B cell (primary cell): ENCODE measurements around the gene SFXN2. TPM values are rescaled to one million over a fixed set of nuclear protein-coding genes. Genes with fewer than 3 reads are reported as not detected.

Experiments
- ATAC-seq: fragments of 200-7000 bp; cut with Tn5 transposase; one replicate; pipeline ENCODE4 v1.10.0; 2021; ENCODE audit warnings: low read depth, mild to moderate bottlenecking, moderate number of reproducible peaks, moderate library complexity
- CTCF ChIA-PET: fragments of 350-600 bp; sonication (Branson Sonifier 250); formaldehyde crosslinking; loops from one replicate; lab custom pipeline; 2021; ENCODE audit warnings: antibody characterized with exemption, inconsistent platforms; lab: Charles Lee
- POLR2A ChIA-PET: fragments of 350-600 bp; sonication (Branson Sonifier 250); formaldehyde crosslinking; loops from one replicate; lab custom pipeline; 2021; ENCODE audit warnings: antibody characterized with exemption; lab: Charles Lee
- DNase-seq: peaks from one replicate; pipeline ENCODE4 v3.0.0; 2013
- H2AFZ ChIP-seq: 2 replicates; pipeline ENCODE4 v1.6.1; 2012; ENCODE audit warnings: mild to moderate bottlenecking, low read depth, low read length; ENCODE audit not compliant: insufficient read depth, poor library complexity, severe bottlenecking
- H3K27ac ChIP-seq, 2 donors: 1 replicate in 1 of 2; 2 replicates in 1 of 2; pipeline ENCODE4 v1.5.1; 2012 to 2013; ENCODE audit warnings: low read length in 2 of 2, mild to moderate bottlenecking in 2 of 2, moderate library complexity in 1 of 2
- H3K27me3 ChIP-seq, 4 experiments: fragments of 200-600 bp in 1 of 4; sonication (generic) in 1 of 4; replicated peaks in 1 of 4; 1 replicate in 2 of 4; 2 replicates in 2 of 4; pipeline versions ENCODE4 v1.6.1 to v1.7.0; 2013 to 2016; ENCODE audit warnings: low read length in 3 of 4, mild to moderate bottlenecking in 2 of 4, mixed read lengths in 1 of 4, moderate library complexity in 1 of 4; ENCODE audit not compliant: insufficient read depth in 4 of 4, control insufficient read depth in 3 of 4; ENCODE audit errors: control extremely low read depth in 1 of 4
- H3K36me3 ChIP-seq, 2 experiments: replicated peaks in 1 of 2; 1 replicate in 1 of 2; 2 replicates in 1 of 2; pipeline versions ENCODE4 v1.6.1 to v1.7.1; 2013; ENCODE audit warnings: low read length in 1 of 2; ENCODE audit not compliant: insufficient read depth in 2 of 2, control insufficient read depth in 1 of 2; ENCODE audit errors: control extremely low read depth in 1 of 2, extremely low read depth in 1 of 2
- H3K4me1 ChIP-seq, 2 donors: fragments of 200-600 bp in 1 of 2; sonication (generic) in 1 of 2; 1 replicate in 1 of 2; 2 replicates in 1 of 2; pipeline versions ENCODE4 v1.5.1 to v1.6.1; 2013 to 2017; ENCODE audit warnings: low read length in 2 of 2; ENCODE audit not compliant: control insufficient read depth in 2 of 2, insufficient read depth in 2 of 2
- H3K4me2 ChIP-seq: replicated peaks from 2 replicates; pipeline ENCODE3; 2012; ENCODE audit warnings: mild to moderate bottlenecking, low read depth, low read length; ENCODE audit not compliant: poor library complexity, severe bottlenecking
- H3K4me3 ChIP-seq, 5 experiments: fragments of 200-600 bp in 1 of 5; sonication (generic) in 1 of 5; 1 replicate in 3 of 5; 2 replicates in 2 of 5; pipeline versions ENCODE4 v1.5.1 to v1.7.0; 2011 to 2016; ENCODE audit warnings: low read length in 4 of 5, mild to moderate bottlenecking in 4 of 5, low read depth in 2 of 5, control low read depth in 1 of 5, moderate library complexity in 1 of 5; ENCODE audit not compliant: insufficient read depth in 1 of 5; ENCODE audit errors: control extremely low read depth in 1 of 5, extremely low read depth in 1 of 5
- H3K79me2 ChIP-seq: fragments of 200-600 bp; sonication (generic); one replicate; pipeline ENCODE4 v1.6.0; 2016; ENCODE audit warnings: low read length; ENCODE audit not compliant: control insufficient read depth, insufficient read depth
- H3K9ac ChIP-seq: fragments of 200-600 bp; sonication (generic); 2 replicates; pipeline ENCODE4 v1.6.1; 2017; ENCODE audit warnings: mild to moderate bottlenecking, low read length, moderate library complexity
- H3K9me3 ChIP-seq, 3 donors: one replicate each; pipeline versions ENCODE4 v1.6.1 to v1.7.1; 2013; ENCODE audit warnings: low read length in 2 of 3; ENCODE audit not compliant: control insufficient read depth in 2 of 3, insufficient read depth in 1 of 3; ENCODE audit errors: control extremely low read depth in 1 of 3
- H4K20me1 ChIP-seq: 2 replicates; pipeline ENCODE4 v1.6.0; 2012; ENCODE audit warnings: mild to moderate bottlenecking, low read length; ENCODE audit not compliant: insufficient read depth, control insufficient read depth, poor library complexity, severe bottlenecking
- H3K27ac Mint-ChIP-seq: one replicate; pipeline ENCODE4 v1.8.0; 2021; ENCODE audit warnings: mixed read lengths
- H3K27me3 Mint-ChIP-seq: one replicate; pipeline ENCODE4 v1.8.0; 2021; ENCODE audit warnings: mixed read lengths
- H3K4me1 Mint-ChIP-seq: one replicate; pipeline ENCODE4 v1.8.0; 2021; ENCODE audit warnings: mixed read lengths
- H3K4me3 Mint-ChIP-seq: one replicate; pipeline ENCODE4 v1.8.0; 2021; ENCODE audit warnings: mixed read lengths
- H3K9me3 Mint-ChIP-seq: one replicate; pipeline ENCODE4 v1.8.0; 2022; ENCODE audit warnings: mixed read lengths; ENCODE audit not compliant: insufficient read depth
- EZH2 ChIP-seq: IDR thresholded peaks from 2 replicates; pipeline ENCODE4 v1.6.1; 2012; ENCODE audit warnings: borderline replicate concordance, low read depth, mild to moderate bottlenecking, moderate library complexity, low read length; ENCODE audit not compliant: insufficient read depth, poor library complexity, severe bottlenecking
- whole genome bisulfite sequencing: methylation state at CpG from one replicate; pipeline ENCODE4 v1.1.5; 2013; ENCODE audit warnings: missing lambda C conversion rate; ENCODE audit not compliant: insufficient coverage; 5-methylcytosine and 5-hydroxymethylcytosine counted together
- intact Hi-C: fragments of 100-400 bp; cut with micrococcal nuclease; formaldehyde crosslinking; loops from one replicate; pipeline ENCODE4 v1.10.0; 2022
- polyA plus RNA-seq: library from polyadenylated mRNA; depleted of rRNA; stranded (reverse); fragments of >200 nt; gene quantifications from 2 replicates; pipeline ENCODE4 v1.2.3, GENCODE V29; 2012
- total RNA-seq, 2 donors: library from RNA; stranded (reverse); fragments of 120-200 nt in 1 of 2; gene quantifications; 1 replicate in 1 of 2; 2 replicates in 1 of 2; pipeline versions ENCODE4 v1.2.3 to v1.2.4, GENCODE V29; 2013 to 2022
- TF ChIP-seq, protein P1 (sequence below): fragments of 200-600 bp; IDR thresholded peaks from one replicate; pipeline ENCODE4 v1.8.0; 2022; ENCODE audit warnings: antibody characterized with exemption, mild to moderate bottlenecking

SFXN2 gene
- total and polyA plus RNA-seq, 2 donors (not counting 1 experiment from before 2014, with no cell fraction given): 8.1 to 23.5 TPM

DNA sequence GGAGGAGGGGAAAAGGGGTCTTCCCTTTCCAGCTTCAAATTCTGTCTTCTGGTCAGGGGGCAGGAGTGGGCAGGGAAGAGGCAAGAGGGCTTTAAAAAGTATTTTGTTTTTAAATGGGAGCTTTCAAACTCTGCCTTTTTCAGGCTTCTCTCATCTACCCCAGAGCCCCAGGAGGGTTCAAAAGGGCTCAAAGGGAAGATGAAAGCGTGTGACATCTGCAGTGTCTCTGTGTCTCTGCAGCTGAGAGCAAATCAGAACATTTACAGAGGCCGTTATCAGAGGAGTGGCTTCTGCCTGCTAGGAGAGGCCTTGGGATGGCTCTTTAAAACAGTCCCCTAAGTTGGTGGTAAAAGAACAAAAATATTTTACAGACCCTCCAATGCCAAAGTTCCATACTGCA lies 39.9 kb upstream of the SFXN2 start:
- Mint-ChIP-seq H3K9me3 (no peaks in the 10 kb centered on the region), H3K4me3 (peak overlapping the region; percentile 44), H3K4me1 (peaks cover 42% of the 10 kb centered on the region), H3K27ac (peak overlapping the region; percentile 68), H3K27me3 (no peaks in the 10 kb centered on the region)
- intact Hi-C loops: no loop called here
- Histone ChIP-seq H3K36me3 (no peaks in the 10 kb centered on the region), H2AFZ (no peak overlapping the region), H3K27ac (no peak overlapping the region), H3K27me3 (no peaks in the 10 kb centered on the region), H3K9me3 (no peaks in the 10 kb centered on the region), H4K20me1 (no peaks in the 10 kb centered on the region), H3K4me1 (peaks cover 31 to 34% of the 10 kb centered on the region in 2 donors), H3K9ac (peak overlapping the region; percentile 35), H3K4me2 (peak overlapping the region; percentile 60), H3K79me2 (no peaks in the 10 kb centered on the region), H3K4me3 (peak overlapping the region in 1 of 5 experiments; percentile 4)
- DNase-seq (no peak), ATAC-seq (no peak)
- CTCF ChIA-PET: interaction anchor here (1.0 to 7.3 kb wide), 4 partner anchors 16 to 39 kb away, joined by 4 to 50 read pairs (median 8); partner anchors contain the start of gene TRIM8
- TF ChIP-seq, protein P1, sequence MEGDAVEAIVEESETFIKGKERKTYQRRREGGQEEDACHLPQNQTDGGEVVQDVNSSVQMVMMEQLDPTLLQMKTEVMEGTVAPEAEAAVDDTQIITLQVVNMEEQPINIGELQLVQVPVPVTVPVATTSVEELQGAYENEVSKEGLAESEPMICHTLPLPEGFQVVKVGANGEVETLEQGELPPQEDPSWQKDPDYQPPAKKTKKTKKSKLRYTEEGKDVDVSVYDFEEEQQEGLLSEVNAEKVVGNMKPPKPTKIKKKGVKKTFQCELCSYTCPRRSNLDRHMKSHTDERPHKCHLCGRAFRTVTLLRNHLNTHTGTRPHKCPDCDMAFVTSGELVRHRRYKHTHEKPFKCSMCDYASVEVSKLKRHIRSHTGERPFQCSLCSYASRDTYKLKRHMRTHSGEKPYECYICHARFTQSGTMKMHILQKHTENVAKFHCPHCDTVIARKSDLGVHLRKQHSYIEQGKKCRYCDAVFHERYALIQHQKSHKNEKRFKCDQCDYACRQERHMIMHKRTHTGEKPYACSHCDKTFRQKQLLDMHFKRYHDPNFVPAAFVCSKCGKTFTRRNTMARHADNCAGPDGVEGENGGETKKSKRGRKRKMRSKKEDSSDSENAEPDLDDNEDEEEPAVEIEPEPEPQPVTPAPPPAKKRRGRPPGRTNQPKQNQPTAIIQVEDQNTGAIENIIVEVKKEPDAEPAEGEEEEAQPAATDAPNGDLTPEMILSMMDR: no peak
- no peak for TF ChIP-seq EZH2
- POLR2A ChIA-PET: interaction anchor here (1.1 to 6.0 kb wide), 4 partner anchors 10 to 32 kb away, joined by 3 to 49 read pairs (median 7); partner anchors contain the start of gene TRIM8
- WGBS: 15% methylated on average over 2 of the region's 2 CpGs

DNA sequence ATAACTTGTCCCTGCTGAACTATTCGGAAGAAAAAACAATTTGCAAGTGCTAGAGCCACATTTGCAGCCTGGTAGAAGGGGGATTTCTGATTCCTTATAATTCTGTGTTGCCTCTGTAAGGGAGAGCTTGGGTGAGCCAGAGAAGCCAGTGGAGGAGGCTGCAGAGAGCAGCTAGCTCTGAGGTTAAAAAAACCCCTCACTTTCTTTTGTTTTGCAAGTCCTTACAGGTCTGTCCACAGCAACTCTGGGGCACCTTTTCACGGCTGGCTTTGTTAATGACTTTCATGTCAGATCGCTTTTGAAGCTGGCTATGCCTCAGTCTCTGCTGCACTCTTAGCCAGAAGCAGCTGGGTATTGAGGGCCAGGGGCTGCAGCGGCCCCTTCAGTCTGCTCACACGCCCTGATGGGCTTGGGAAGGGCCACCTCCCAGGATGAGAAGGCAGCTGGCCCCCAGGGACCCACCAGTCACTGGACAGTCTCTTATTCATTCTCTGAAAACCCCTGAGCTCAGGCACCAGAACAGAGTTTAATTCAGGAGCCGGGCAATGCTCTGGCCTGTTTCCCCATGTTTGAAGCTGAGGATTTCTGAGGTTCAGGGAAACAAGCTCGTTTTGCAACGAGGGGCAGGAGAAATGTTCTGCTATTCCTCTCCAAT lies 39.3 kb upstream of the SFXN2 start:
- no peak overlapping the region for H2AFZ ChIP-seq
- intact Hi-C loops: loop anchor here (5.0 kb wide), 1 partner anchor 37 kb away; the partner anchor contains the start of genes ARL3 and SFXN2
- peaks cover 31 to 34% of the 10 kb centered on the region in 2 donors for H3K4me1 ChIP-seq
- TF ChIP-seq, protein P1: no peak
- TF ChIP-seq EZH2: no peak
- no peak for ATAC-seq
- H3K9me3 Mint-ChIP-seq: no peaks in the 10 kb centered on the region
- peak overlapping the region; percentile 70 for H3K4me3 Mint-ChIP-seq
- H3K36me3 ChIP-seq: no peaks in the 10 kb centered on the region
- no peak for DNase-seq
- CTCF ChIA-PET: interaction anchor here (0.7 to 7.3 kb wide), 6 partner anchors 15 to 39 kb away, joined by 3 to 50 read pairs (median 4); partner anchors contain the start of gene TRIM8
- H3K27me3 Mint-ChIP-seq: no peaks in the 10 kb centered on the region
- POLR2A ChIA-PET: interaction anchor here (0.8 to 6.0 kb wide), 5 partner anchors 11 to 39 kb away, joined by 3 to 49 read pairs (median 4); partner anchors contain the start of genes ARL3 and TRIM8
- H3K27ac Mint-ChIP-seq: peak overlapping the region; percentile 80
- H3K4me2 ChIP-seq: peak overlapping the region; percentile 60
- no peak overlapping the region for H3K9ac ChIP-seq
- 70% methylated on average over 8 of the region's 8 CpGs for WGBS
- no peak overlapping the region for H3K4me3 ChIP-seq
- H3K79me2 ChIP-seq: no peaks in the 10 kb centered on the region
- no peaks in the 10 kb centered on the region for H4K20me1 ChIP-seq
- peaks cover 42% of the 10 kb centered on the region for H3K4me1 Mint-ChIP-seq
- no peaks in the 10 kb centered on the region for H3K27me3 ChIP-seq
- H3K27ac ChIP-seq: no peak overlapping the region
- no peaks in the 10 kb centered on the region for H3K9me3 ChIP-seq
